AG04449 (cell line): ENCODE data around the gene SCRN2.

ENCODE experiments used
- CTCF ChIA-PET: fragments of 350-600 bp; formaldehyde crosslinking; extraction: SDS; loops from one replicate; lab custom pipeline; 2021; ENCODE audit warnings: antibody characterized with exemption; lab: Yijun Ruan, JAX
- POLR2A ChIA-PET: fragments of 400-600, 350-600 bp; formaldehyde crosslinking; extraction: SDS; loops from one replicate; lab custom pipeline; 2020; ENCODE audit warnings: antibody characterized with exemption, inconsistent platforms; lab: Yijun Ruan, JAX
- DNase-seq: peaks from one replicate; pipeline ENCODE4 v3.0.0-alpha.2; 2010; ENCODE audit warnings: low read depth, low spot score
- H3K4me3 ChIP-seq: 2 replicates; pipeline ENCODE4 v1.5.1; 2011; ENCODE audit warnings: low read depth, mild to moderate bottlenecking, control low read depth, low read length
- CTCF ChIP-seq: IDR thresholded peaks from one replicate; pipeline ENCODE4 v1.5.1; 2011; ENCODE audit warnings: mild to moderate bottlenecking, moderate library complexity, low read length, control low read depth, inconsistent platforms; ENCODE audit not compliant: insufficient read depth; ENCODE audit errors: missing control alignments

SCRN2 gene

GRCh38 chr17:47872019-47872650 is 31.1 kb upstream of the SCRN2 start:
- CTCF ChIA-PET, result interaction anchor here (0.7 to 10.4 kb wide), 7 partner anchors 13 to 31 kb away, joined by 3 to 82 read pairs (median 4); partner anchors contain the start of genes SCRN2 and SP2
- no peak overlapping the region for H3K4me3 ChIP-seq
- no peak for TF ChIP-seq CTCF
- DNase-seq, result no peak
- POLR2A ChIA-PET, result interaction anchor here (0.6 to 1.0 kb wide), 3 partner anchors 19 to 99 kb away, joined by 3 read pairs; partner anchors contain the start of genes CDK5RAP3 and SP2

GRCh38 chr17:47871048-47871447 is 30.0 kb upstream of the SCRN2 start:
- no peak for TF ChIP-seq CTCF
- ChIA-PET POLR2A (interaction anchor here (0.6 to 1.0 kb wide), 2 partner anchors 17 to 100 kb away, joined by 3 read pairs; partner anchors contain the start of gene CDK5RAP3), CTCF (interaction anchor here (0.8 to 10.4 kb wide), 7 partner anchors 15 to 30 kb away, joined by 4 to 82 read pairs (median 6); partner anchors contain the start of genes SCRN2 and SP2)
- DNase-seq, result no peak
- H3K4me3 ChIP-seq, result no peak overlapping the region

GRCh38 chr17:47870056-47870455 is 29.0 kb upstream of the SCRN2 start:
- POLR2A ChIA-PET, result no interaction called here
- DNase-seq, result no peak
- H3K4me3 ChIP-seq, result no peak overlapping the region
- CTCF ChIA-PET, result interaction anchor here (0.7 to 10.4 kb wide), 9 partner anchors 14 to 76 kb away, joined by 3 to 82 read pairs (median 5); partner anchors contain the start of genes SCRN2 and SP6
- TF ChIP-seq CTCF, result no peak

GRCh38 chr17:47869114-47869513 is 28.0 kb upstream of the SCRN2 start:
- H3K4me3 ChIP-seq, result no peak overlapping the region
- TF ChIP-seq CTCF, result no peak
- POLR2A ChIA-PET, result no interaction called here
- CTCF ChIA-PET, result interaction anchor here (1.0 to 10.4 kb wide), 4 partner anchors 16 to 28 kb away, joined by 5 to 82 read pairs (median 8); partner anchors contain the start of gene SCRN2
- DNase-seq, result no peak

DNA sequence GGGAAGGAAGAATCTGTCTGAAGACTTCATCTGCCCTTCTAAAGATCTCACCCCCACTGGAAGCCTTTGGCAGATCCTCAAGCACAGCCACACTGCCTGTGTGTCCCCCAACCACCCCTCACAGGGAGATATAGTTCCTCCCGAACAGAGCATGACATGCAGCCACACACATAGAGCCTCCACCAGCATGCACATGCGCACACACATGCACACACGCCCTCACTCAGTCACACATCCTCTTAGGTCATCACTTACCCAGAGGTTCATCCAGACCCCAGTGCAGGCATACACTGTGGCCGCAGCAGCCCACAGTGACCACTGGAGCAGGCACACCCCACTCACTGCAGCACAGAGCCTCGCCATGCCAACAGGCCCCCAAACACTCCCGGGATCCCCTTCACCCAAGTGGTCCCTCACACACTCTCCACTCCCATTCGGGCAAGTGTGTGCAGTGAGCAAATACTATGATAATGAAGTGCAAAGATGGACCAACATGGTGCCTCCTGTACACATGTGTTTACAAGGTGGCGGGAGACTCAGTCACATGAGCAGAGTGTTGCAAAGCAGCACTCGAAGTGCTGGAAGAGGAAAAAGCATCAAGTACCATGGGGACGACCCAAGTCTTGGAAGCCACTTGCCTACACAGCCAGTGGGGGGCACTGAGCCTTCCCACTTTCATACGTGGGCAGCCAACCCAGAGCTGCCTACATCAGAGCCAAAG is 26.9 kb upstream of the SCRN2 start:
- H3K4me3 ChIP-seq, result no peak overlapping the region
- no peak for DNase-seq
- no peak for TF ChIP-seq CTCF
- CTCF ChIA-PET, result interaction anchor here (1.1 to 10.4 kb wide), 5 partner anchors 13 to 103 kb away, joined by 3 to 82 read pairs (median 4); partner anchors contain the start of gene CDK5RAP3
- POLR2A ChIA-PET, result no interaction called here

DNA sequence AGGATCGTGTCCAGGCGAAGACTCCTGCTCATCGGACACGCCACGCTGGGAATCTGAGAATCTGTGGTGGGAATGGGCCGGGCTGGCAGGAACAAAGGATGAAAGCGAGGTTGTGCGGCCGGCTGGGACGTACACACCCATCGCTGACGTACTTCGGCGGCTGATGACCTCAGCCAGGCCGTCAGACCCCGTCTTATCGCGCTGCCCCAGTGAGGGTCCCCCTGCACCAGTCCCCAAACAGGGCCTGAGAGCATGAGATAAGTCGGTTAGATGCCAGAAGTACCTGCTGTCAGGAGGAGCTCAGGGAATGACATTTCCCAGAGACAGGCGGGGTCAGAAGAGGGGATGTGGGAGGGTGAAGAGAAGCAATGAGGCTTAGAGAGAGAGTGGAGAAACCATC is 25.9 kb upstream of the SCRN2 start:
- H3K4me3 ChIP-seq, result no peak overlapping the region
- TF ChIP-seq CTCF, result no peak
- ChIA-PET POLR2A (no interaction called here), CTCF (interaction anchor here (1.1 to 10.4 kb wide), 3 partner anchors 12 to 26 kb away, joined by 4 to 82 read pairs (median 4); no protein-coding TSS in a partner anchor)
- no peak for DNase-seq
